DND-41 (cell line): ENCODE results near the gene HBP1.
"Not testable (repeated sequence)": the region's sequence is repeated elsewhere in the genome, so short reads cannot be mapped to it uniquely, and the experiment has no call there.

Source experiments
- ATAC-seq: fragments of 200-7000 bp; cut with Tn5 transposase; 3 replicates; pipeline ENCODE4 v1.9.1; 2021; ENCODE audit warnings: low read depth; ENCODE audit not compliant: insufficient read depth
- DNase-seq: peaks from one replicate; pipeline ENCODE4 v3.0.0-alpha.2; 2020
- H2AFZ ChIP-seq: 2 replicates; pipeline ENCODE4 v1.6.0; 2012; ENCODE audit warnings: low read depth, low read length
- H3K27ac ChIP-seq: 2 replicates; pipeline ENCODE4 v1.5.1; 2012; ENCODE audit warnings: low read length, inconsistent platforms
- H3K27me3 ChIP-seq: fragments of 200-600 bp; sonication (generic); 2 replicates; pipeline ENCODE4 v1.6.0; 2012; ENCODE audit warnings: low read length, mild to moderate bottlenecking, inconsistent platforms; ENCODE audit not compliant: insufficient read depth, poor library complexity
- H3K36me3 ChIP-seq: 2 replicates; pipeline ENCODE4 v1.5.1; 2012; ENCODE audit warnings: low read length, inconsistent platforms; ENCODE audit not compliant: insufficient read depth
- H3K4me1 ChIP-seq: 2 replicates; pipeline ENCODE4 v1.5.1; 2012; ENCODE audit warnings: mild to moderate bottlenecking, low read length; ENCODE audit not compliant: insufficient read depth
- H3K4me2 ChIP-seq: 2 replicates; pipeline ENCODE4 v1.6.0; 2012; ENCODE audit warnings: mild to moderate bottlenecking, moderate library complexity, low read length, inconsistent platforms; ENCODE audit not compliant: insufficient read depth
- H3K4me3 ChIP-seq, 2 experiments: fragments of 200-600 bp in 1 of 2; shearing (Covaris generic) in 1 of 2; 2 replicates each; pipeline ENCODE4 v1.5.1; 2012 to 2016; ENCODE audit warnings: inconsistent platforms in 2 of 2, low read length in 2 of 2, mild to moderate bottlenecking in 2 of 2, low read depth in 1 of 2, moderate library complexity in 1 of 2
- H3K79me2 ChIP-seq: 2 replicates; pipeline ENCODE4 v1.6.0; 2012; ENCODE audit warnings: low read length, inconsistent platforms; ENCODE audit not compliant: insufficient read depth
- H3K9ac ChIP-seq: 2 replicates; pipeline ENCODE4 v1.6.0; 2012; ENCODE audit warnings: low read depth, mild to moderate bottlenecking, inconsistent platforms, low read length, moderate library complexity
- H3K9me3 ChIP-seq: 2 replicates; pipeline ENCODE4 v1.5.1; 2012; ENCODE audit warnings: low read length, moderate library complexity, mild to moderate bottlenecking, inconsistent platforms; ENCODE audit not compliant: insufficient read depth, severe bottlenecking
- H4K20me1 ChIP-seq: 2 replicates; pipeline ENCODE4 v1.6.0; 2012; ENCODE audit warnings: low read length; ENCODE audit not compliant: insufficient read depth
- EZH2 ChIP-seq: IDR thresholded peaks from 3 replicates; pipeline ENCODE4 v1.6.1; 2012; ENCODE audit warnings: borderline replicate concordance, low read depth, mild to moderate bottlenecking, moderate library complexity, low read length, inconsistent platforms; ENCODE audit not compliant: severe bottlenecking
- TF ChIP-seq, protein P1 (sequence below): IDR thresholded peaks from 2 replicates; pipeline ENCODE4 v1.5.1; 2012; ENCODE audit warnings: borderline replicate concordance, low read length, moderate library complexity, mild to moderate bottlenecking; ENCODE audit not compliant: poor library complexity, severe bottlenecking; ENCODE audit errors: extremely low read depth

HBP1 gene

DNA sequence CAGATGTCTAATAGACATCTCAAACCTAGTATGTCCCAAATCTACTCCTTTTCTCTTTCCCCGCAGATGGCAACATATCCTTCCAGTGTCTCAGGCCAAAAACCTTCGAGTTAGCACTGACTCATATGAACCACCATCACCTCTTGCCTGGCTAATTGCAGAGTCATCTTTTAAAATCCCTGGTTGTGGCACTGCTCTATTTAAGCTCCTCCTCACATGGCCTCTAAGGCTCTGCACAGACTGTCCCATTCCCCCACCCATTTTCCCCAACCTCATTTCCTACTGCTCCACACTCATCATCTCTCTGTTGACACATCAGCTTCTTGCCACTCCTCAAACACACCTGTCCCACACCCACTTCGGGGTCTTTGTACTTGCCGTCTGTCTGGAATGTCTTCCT lies 16.8 kb upstream of the HBP1 start:
- DNase-seq: no peak

GRCh38 chr7:107154826-107155225 lies 14.0 kb upstream of the HBP1 start:
- Histone ChIP-seq H3K9me3 (no peaks in the 10 kb centered on the region), H4K20me1 (no peaks in the 10 kb centered on the region), H3K4me3 (no peak overlapping the region), H3K4me2 (no peak overlapping the region), H3K4me1 (no peaks in the 10 kb centered on the region), H3K9ac (no peak overlapping the region), H3K27me3 (no peaks in the 10 kb centered on the region), H3K79me2 (no peaks in the 10 kb centered on the region), H3K27ac (no peak overlapping the region), H3K36me3 (no peaks in the 10 kb centered on the region), H2AFZ (no peak overlapping the region)
- ATAC-seq: no peak
- TF ChIP-seq, protein P1, sequence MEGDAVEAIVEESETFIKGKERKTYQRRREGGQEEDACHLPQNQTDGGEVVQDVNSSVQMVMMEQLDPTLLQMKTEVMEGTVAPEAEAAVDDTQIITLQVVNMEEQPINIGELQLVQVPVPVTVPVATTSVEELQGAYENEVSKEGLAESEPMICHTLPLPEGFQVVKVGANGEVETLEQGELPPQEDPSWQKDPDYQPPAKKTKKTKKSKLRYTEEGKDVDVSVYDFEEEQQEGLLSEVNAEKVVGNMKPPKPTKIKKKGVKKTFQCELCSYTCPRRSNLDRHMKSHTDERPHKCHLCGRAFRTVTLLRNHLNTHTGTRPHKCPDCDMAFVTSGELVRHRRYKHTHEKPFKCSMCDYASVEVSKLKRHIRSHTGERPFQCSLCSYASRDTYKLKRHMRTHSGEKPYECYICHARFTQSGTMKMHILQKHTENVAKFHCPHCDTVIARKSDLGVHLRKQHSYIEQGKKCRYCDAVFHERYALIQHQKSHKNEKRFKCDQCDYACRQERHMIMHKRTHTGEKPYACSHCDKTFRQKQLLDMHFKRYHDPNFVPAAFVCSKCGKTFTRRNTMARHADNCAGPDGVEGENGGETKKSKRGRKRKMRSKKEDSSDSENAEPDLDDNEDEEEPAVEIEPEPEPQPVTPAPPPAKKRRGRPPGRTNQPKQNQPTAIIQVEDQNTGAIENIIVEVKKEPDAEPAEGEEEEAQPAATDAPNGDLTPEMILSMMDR: no peak
- TF ChIP-seq EZH2: no peak
- DNase-seq: no peak

More for the DNA sequence above, 16.8 kb upstream of the HBP1 start:
- no peak overlapping the region for H3K27ac ChIP-seq
- no peak overlapping the region for H2AFZ ChIP-seq
- no peak overlapping the region for H3K4me2 ChIP-seq
- no peak overlapping the region for H3K9ac ChIP-seq
- no peak overlapping the region for H3K4me3 ChIP-seq
- no peaks in the 10 kb centered on the region for H3K9me3 ChIP-seq
- H4K20me1 ChIP-seq: no peaks in the 10 kb centered on the region
- TF ChIP-seq, protein P1: no peak
- TF ChIP-seq EZH2: no peak
- no peaks in the 10 kb centered on the region for H3K4me1 ChIP-seq
- H3K27me3 ChIP-seq: no peaks in the 10 kb centered on the region
- no peaks in the 10 kb centered on the region for H3K36me3 ChIP-seq
- no peak; the same call in 2 of the 3 replicates for ATAC-seq
- no peaks in the 10 kb centered on the region for H3K79me2 ChIP-seq

DNA sequence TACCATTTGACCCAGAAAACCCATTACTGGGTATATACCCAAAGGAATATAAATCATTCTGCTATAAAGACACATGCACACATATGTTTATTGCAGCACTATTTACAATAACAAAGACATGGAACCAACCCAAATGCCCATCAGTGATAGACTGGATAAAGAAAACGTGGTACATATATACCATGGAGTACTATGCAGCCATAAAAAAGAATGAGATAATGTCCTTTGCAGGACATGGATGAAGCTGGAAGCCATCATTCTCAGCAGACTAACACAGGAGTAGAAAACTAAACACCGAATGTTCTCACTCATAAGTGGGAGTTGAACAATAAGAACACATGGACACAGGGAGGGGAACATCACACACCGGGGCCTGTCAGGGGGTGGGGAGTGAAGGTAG lies 13.1 kb upstream of the HBP1 start:
- H3K27me3 ChIP-seq, DNase-seq, H3K27ac ChIP-seq, ATAC-seq, H3K9ac ChIP-seq, H3K4me1 ChIP-seq, H3K36me3 ChIP-seq, H3K79me2 ChIP-seq, H3K9me3 ChIP-seq, H3K4me3 ChIP-seq, H4K20me1 ChIP-seq, H3K4me2 ChIP-seq, H2AFZ ChIP-seq: not testable (repeated sequence)

DNA sequence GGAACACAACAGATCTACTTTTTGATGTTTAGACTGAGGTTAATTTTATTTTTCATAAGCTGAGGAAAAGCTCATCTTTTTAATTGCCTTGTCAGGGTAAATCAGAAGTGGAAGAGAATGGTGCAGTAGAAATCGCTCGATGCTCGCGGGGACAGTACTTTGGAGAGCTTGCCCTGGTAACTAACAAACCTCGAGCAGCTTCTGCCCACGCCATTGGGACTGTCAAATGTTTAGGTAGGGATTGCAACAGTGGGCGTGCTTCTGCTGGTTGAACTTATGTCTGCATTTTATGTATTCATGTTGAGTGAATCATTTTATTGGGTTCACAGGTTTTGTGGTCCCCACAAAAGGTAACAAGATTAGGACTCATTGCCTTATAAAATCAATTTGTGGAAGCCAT lies 11.7 kb upstream of the HBP1 start:
- Histone ChIP-seq H3K4me1 (no peaks in the 10 kb centered on the region), H3K27me3 (no peaks in the 10 kb centered on the region), H3K4me3 (no peak overlapping the region), H3K27ac (no peak overlapping the region), H3K4me2 (no peak overlapping the region), H3K9ac (no peak overlapping the region), H2AFZ (no peak overlapping the region), H3K9me3 (no peaks in the 10 kb centered on the region), H3K79me2 (no peaks in the 10 kb centered on the region), H4K20me1 (no peaks in the 10 kb centered on the region), H3K36me3 (no peaks in the 10 kb centered on the region)
- TF ChIP-seq, protein P1: no peak
- ATAC-seq (no peak), DNase-seq (no peak)
